ENCODE data around the gene SAMM50. TPM values are rescaled to one million over a fixed set of nuclear protein-coding genes. Genes with fewer than 3 reads are reported as not detected.

SAMM50 gene
- total RNA-seq, 1 donor from 2014 or later = 51.0 TPM

DNA sequence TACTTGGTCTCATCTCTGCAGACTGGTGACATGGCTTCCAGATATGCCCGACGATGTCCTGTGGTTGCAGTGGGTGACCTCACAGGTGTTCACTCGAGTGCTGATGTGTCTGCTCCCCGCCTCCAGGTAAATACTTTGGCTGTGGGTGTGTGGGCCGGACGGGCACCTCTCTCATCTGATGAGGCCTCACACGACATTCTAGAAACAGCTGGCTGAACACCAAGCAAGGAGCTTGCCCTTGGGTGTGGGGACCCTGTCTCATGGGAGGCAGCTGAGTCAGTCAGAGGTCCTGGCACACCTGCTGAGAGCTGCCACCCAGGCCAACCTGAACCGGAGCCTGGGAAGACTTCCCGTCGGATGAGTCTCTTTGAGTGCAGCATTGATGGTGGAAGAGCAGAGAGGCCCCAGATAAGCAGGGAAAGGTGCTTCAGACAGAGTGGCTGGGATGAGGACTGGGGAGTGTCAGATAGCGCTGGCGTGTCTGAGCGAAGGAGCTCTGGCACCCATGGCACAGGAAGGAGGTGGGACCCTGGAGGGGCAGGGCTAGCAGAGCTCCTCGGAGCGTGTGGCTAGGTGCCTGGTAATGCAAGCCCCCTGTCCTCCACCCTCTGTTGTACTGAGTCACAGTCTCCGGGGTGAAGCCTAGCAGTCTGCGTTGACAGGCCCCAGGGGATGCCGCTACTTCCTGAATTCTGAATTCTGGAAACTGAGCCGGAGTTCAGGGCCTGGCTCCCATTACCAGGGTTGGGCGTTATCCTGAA is 10.4 kb upstream of the SAMM50 start:
- intact Hi-C loops (cut with DNase I) = no loop called here
- DNase-seq (ENCODE audit: low spot score) = no peak

DNA sequence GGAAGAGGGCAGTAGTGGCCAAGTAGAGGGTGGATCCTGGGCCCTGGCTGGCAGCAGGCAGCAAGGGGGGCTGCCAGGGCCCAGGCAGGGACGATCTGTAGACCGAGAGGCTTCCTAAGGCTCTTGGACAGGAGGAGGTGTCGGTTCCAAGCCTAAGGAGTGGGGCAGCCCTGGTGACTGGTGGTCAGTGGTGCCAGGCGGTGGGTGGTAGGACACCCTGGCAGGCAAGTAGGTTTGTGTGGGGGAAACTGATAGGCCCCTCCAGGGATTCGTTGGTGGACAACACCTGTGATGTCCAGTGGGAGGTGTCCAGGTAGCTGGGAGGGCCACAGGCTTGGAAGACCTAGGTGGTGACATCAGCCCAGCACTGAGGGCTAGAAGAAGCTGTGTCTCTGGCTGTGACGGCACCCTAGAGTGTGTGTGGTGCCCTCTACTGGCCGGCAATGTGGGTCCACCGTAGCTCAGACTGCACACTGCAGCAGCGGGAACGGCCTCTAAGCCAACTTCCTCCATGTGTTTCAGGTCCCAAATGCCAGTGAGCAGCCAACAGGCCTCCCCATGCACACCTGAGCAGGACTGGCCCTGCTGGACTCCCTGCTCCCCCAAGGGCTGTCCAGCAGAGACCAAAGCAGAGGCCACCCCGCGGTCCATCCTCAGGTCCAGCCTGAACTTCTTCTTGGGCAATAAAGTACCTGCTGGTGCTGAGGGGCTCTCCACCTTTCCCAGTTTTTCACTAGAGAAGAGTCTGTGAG is 9.4 kb upstream of the SAMM50 start:
- intact Hi-C loops (cut with DNase I) = no loop called here
- no peak for DNase-seq (ENCODE audit: low spot score)

DNA sequence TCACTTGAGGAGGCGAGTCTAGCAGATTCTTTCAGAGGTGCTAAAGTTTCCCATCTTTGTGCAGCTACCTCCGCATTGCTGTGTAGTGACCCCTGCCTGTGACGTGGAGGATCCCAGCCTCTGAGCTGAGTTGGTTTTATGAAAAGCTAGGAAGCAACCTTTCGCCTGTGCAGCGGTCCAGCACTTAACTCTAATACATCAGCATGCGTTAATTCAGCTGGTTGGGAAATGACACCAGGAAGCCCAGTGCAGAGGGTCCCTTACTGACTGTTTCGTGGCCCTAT is 8.9 kb upstream of the SAMM50 start:
- DNase-seq (ENCODE audit: low spot score) = no peak
- intact Hi-C loops (cut with DNase I) = no loop called here

DNA sequence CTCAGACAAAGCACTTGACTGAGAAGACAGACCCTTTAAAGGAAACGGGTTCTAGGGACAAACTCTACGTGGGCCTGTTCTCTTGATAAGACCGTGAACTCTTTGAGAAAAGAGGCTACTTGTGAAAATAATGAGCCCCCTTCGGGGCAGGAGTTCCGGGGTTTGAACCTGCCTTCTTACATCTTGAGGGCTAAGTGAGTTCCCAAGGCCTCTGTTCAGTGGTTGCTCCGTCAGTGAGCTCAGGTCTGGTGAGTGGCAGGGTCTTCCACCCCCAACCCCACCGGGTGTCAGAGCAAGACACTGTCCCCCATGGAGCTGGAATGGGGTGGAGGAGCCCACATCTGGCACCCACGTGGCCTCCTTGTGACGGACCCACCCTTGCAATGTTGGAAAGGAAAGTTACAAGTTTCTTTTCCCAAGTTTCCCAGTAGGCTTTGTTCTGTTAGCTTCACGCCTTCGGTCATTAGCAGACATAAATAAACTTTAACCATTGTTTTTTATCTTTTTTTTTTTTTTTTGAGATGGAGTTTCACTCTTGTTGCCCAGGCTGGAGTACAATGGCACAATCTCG is 6.3 kb upstream of the SAMM50 start:
- intact Hi-C loops (cut with DNase I) = no loop called here
- DNase-seq (ENCODE audit: low spot score) = no peak

GRCh38 chr22:43951391-43951790 is 3.9 kb upstream of the SAMM50 start:
- no peak for DNase-seq (ENCODE audit: low spot score)
- intact Hi-C loops (cut with DNase I) = no loop called here

- intact Hi-C loops (cut with DNase I) = no loop called here
- DNase-seq (ENCODE audit: low spot score) = no peak
These were observed 3.3 kb upstream of the SAMM50 start for GRCh38 chr22:43951966-43952365.

DNA sequence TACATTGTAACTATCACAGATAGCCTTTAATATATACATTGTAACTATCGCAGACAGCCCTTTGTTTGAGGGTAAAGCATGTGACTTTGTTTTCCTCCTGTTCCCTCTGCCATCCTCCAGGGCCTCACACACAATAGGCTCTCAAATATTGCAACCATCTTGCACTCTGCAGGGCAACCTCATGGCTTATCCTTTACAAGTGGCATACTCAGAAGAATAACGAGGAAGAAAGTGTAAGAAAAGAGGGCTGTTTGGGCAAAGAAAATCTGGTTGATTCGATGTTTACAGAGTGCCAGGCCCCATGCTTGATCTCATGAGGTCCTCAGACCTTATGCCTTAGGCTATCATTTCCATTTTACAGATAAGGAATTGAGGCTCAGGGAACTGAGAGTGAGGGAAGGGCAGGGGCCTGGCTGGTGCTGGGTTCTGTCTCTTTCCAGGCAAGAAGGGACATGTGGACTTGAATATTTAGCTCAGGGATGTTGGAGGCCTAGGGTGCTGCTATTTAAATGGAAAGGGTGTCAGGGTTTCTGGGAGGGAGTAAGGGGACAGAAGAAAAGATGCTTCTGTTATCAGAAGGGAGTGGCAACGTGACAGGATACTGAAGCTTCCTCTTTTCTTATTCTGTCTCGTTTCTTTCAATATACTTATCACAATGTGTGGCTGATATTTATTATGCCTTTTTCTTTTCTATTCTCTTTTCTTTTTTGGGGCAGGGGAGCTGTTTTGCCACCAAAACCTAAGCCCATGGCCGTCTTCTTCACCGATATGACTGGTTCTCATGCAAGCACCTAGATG is 1.1 kb upstream of the SAMM50 start:
- DNase-seq (ENCODE audit: low spot score) = no peak
- intact Hi-C loops (cut with DNase I) = no loop called here

GRCh38 chr22:43955883-43956782 is 891 bp downstream of the SAMM50 start:
- intact Hi-C loops (cut with DNase I) = no loop called here
- no peak for DNase-seq (ENCODE audit: low spot score)

DNA sequence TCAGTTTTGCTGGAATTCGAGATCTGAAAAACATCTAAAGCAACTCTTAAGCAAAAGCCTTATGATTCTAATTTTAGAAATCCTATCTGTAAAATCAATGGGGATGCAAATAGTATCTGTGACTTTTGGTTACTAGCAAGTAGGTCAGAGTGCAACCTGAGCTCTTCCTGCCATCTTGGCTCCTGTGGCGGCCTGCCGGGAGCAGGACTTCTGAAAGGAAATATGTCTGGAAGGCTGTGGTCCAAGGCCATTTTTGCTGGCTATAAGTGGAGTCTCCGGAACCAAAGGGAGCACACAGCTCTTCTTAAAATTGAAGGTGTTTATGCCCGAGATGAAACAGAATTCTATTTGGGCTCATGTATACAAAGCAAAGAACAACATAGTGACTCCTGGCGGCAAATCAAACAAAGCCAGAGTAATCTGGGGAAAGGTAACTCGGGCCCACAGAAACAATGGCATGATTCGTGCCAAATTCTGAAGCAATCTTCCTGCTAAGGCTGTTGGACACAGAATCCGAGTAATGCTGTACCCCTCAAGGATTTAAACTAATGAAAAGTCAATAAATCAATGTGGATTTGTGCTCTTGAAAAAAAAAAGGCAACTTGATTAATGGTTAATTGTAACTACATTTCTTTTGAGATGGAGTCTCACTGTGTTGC is 1.7 kb downstream of the SAMM50 start:
- peak; percentile 7 for DNase-seq (ENCODE audit: low spot score)
- intact Hi-C loops (cut with DNase I) = no loop called here

DNA sequence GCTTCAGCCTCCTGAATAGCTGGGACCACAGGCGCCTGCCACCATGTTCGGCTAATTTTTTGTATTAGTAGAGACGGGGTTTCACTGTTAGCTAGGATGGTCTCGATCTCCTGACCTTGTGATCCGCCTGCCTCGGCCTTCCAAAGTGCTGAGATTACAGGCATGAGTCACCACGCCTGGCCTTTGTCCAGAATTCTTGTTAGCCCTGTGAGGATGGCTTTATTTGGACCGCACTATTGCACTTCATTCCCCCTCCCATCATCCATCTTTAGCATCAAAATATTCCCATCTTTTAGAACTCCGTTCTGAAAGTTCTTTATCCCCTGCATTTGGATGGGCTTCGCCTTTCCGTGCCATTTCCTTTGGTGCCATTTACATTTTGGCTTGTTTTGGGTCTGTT is 2.6 kb downstream of the SAMM50 start:
- intact Hi-C loops (cut with DNase I) = no loop called here
- DNase-seq (ENCODE audit: low spot score) = peak; percentile 20

- intact Hi-C loops (cut with DNase I) = no loop called here
- no peak for DNase-seq (ENCODE audit: low spot score)
These were observed 9.1 kb downstream of the SAMM50 start for GRCh38 chr22:43964314-43964857.

DNA sequence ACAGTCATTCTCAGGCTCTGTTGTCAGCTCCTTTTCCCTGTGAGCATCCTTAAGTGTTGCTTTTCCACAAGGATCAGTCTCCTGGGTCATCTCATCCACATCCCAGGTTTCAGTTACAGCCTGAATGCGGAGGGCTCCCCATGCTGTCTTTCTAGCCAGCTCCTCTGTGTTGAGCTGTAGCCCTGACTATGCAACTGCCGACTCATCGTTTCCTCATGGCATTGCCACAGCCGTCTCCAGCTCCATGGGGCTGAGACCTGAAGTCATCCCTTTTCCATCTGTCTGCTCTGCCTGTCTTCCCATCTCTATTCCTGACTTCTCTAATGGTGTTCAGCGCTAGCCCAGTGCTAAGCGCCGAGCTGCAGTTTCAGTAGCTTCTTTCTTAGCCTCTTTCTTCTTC is 11.8 kb downstream of the SAMM50 start:
- intact Hi-C loops (cut with DNase I) = no loop called here
- no peak for DNase-seq (ENCODE audit: low spot score)

- DNase-seq (ENCODE audit: low spot score) = no peak
- intact Hi-C loops (cut with DNase I) = no loop called here
These were observed 13.4 kb downstream of the SAMM50 start for GRCh38 chr22:43968614-43969013.

- intact Hi-C loops (cut with DNase I) = no loop called here
- DNase-seq (ENCODE audit: low spot score) = no peak
These were observed 14.0 kb downstream of the SAMM50 start for GRCh38 chr22:43969021-43969878.

DNA sequence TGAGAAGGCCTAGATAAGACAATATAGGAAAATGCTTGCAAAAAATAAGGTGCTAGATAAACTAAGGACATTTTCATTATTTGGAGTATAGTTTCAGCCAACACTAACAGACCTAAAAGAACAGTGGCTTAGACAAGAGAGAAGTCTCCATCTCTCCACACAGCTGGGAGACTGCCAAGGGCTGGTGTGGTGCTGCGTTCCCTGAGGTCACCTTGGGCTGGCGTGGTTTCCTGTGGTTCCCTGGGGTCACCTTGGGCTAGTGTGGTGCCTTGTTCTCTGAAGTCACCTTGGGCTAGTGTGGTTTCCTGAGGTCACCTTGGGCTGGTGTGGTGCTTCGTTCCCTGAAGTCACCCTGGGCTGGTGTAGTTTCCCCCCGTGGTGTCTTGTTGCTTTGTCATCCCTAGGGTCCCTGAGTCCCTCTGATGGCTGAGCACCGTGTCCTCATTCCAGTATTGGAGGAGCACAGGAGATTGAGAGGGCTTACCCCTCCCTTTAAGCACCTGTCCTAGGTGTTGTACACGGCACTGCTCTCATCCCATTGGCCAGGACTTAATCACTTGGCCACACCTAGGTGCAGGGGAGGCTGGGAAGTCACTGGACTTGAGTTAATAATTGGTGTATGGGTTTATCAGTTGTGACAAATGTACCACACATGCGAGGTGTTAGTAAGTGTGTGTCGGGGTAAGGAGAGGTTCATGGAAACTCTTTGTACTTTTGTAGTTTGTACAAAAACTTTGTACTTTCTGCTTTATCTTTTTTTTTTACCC is 14.9 kb downstream of the SAMM50 start:
- no peak for DNase-seq (ENCODE audit: low spot score)
- intact Hi-C loops (cut with DNase I) = no loop called here

DNA sequence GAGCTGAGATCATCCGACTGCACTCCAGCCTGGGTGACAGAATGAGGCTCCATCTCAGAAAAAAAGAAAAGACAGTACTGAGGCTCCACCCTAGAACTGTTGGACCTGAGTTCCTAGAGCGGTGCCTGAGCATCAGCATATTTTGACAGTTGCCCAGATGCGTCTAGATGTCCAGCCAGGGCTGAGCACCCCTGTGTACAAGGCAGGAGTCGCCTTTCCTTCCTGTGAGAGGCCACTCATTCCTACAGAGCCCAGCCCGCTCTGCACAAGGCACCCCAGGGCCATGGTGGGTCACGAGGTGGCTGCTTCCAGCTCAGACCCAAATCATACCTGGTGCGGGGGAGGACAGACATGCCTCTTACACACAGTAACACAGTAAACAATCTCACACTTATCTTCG is 15.9 kb downstream of the SAMM50 start:
- no peak for DNase-seq (ENCODE audit: low spot score)
- intact Hi-C loops (cut with DNase I) = no loop called here

GRCh38 chr22:43972931-43973462 is 17.8 kb downstream of the SAMM50 start:
- no peak for DNase-seq (ENCODE audit: low spot score)
- intact Hi-C loops (cut with DNase I) = no loop called here

All from cardiac septum (tissue), 1 donor.